PC-3 (cell line): ENCODE results near the gene WNT8A. TPM values are rescaled to one million over a fixed set of nuclear protein-coding genes. Genes with fewer than 3 reads are reported as not detected.

ENCODE experiments used
- ATAC-seq: fragments of 200-7000 bp; cut with Tn5 transposase; 2 replicates; pipeline ENCODE4 v1.9.1; 2020; ENCODE audit warnings: mild to moderate bottlenecking, moderate library complexity
- BruUV-seq: library from RNA; stranded (reverse); fragments of 400-500 nt; replicated peaks from 2 replicates; lab custom pipeline; 2021; lab: Mats Ljungman, UMichigan
- CTCF ChIA-PET: fragments of 300-600 bp; sonication (Branson Sonifier 250); formaldehyde crosslinking; loops from one replicate; lab custom pipeline; 2022; ENCODE audit warnings: antibody characterized with exemption; lab: Charles Lee
- POLR2A ChIA-PET: fragments of 300-600 bp; sonication (Branson Sonifier 250); formaldehyde crosslinking; loops from one replicate; lab custom pipeline; 2022; ENCODE audit warnings: antibody characterized with exemption; ENCODE audit not compliant: unreplicated experiment; lab: Charles Lee
- DNase-seq: peaks from one replicate; pipeline ENCODE4 v3.0.0-alpha.2; 2015
- H2AFZ ChIP-seq: fragments of 300-600 bp; sonication (generic); 2 replicates; pipeline ENCODE4 v1.6.0; 2016; ENCODE audit warnings: antibody characterized with exemption, low read length
- H3F3A ChIP-seq: fragments of 300-600 bp; sonication (generic); one replicate; pipeline ENCODE4 v1.6.0; 2017; ENCODE audit warnings: antibody characterized with exemption, low read length, control low read depth, mild to moderate bottlenecking; ENCODE audit not compliant: unreplicated experiment
- H3K27ac ChIP-seq: fragments of 300-600 bp; sonication (generic); 2 replicates; pipeline ENCODE4 v1.5.1; 2016; ENCODE audit warnings: mild to moderate bottlenecking, low read length
- H3K27me3 ChIP-seq: fragments of 300-600 bp; sonication (generic); 2 replicates; pipeline ENCODE4 v1.6.1; 2016; ENCODE audit warnings: low read length, mixed read lengths
- H3K36me3 ChIP-seq: fragments of 300-600 bp; sonication (generic); 2 replicates; pipeline ENCODE4 v1.6.1; 2016; ENCODE audit warnings: low read depth, mixed run types, low read length, mixed read lengths
- H3K4me1 ChIP-seq: fragments of 300-600 bp; sonication (generic); 2 replicates; pipeline ENCODE4 v1.5.1; 2016; ENCODE audit warnings: low read length; ENCODE audit not compliant: insufficient read depth
- H3K4me2 ChIP-seq: fragments of 300-600 bp; sonication (generic); 2 replicates; pipeline ENCODE4 v1.6.0; 2016; ENCODE audit warnings: low read length
- H3K4me3 ChIP-seq: fragments of 300-600 bp; sonication (generic); 2 replicates; pipeline ENCODE4 v1.5.1; 2016; ENCODE audit warnings: mild to moderate bottlenecking, low read length, mixed read lengths
- H3K79me2 ChIP-seq: fragments of 300-600 bp; sonication (generic); 2 replicates; pipeline ENCODE4 v1.6.1; 2017; ENCODE audit warnings: low read length, mixed read lengths
- H3K9ac ChIP-seq: fragments of 300-600 bp; sonication (generic); 2 replicates; pipeline ENCODE4 v1.6.0; 2016; ENCODE audit warnings: mild to moderate bottlenecking, low read length
- H3K9me2 ChIP-seq: fragments of 300-600 bp; sonication (generic); replicated peaks from 2 replicates; pipeline ENCODE4 v1.6.1; 2016; ENCODE audit warnings: mixed run types, low read length, mixed read lengths
- H3K9me3 ChIP-seq: fragments of 300-600 bp; sonication (generic); 2 replicates; pipeline ENCODE4 v1.6.1; 2016; ENCODE audit warnings: low read length, mixed read lengths
- H4K20me1 ChIP-seq: fragments of 300-600 bp; sonication (generic); 2 replicates; pipeline ENCODE4 v1.6.1; 2016; ENCODE audit warnings: low read length, mixed read lengths
- EZH2 ChIP-seq: fragments of 300-600 bp; sonication (generic); IDR thresholded peaks from one replicate; pipeline ENCODE4 v1.6.1; 2017; ENCODE audit warnings: antibody characterized with exemption, mild to moderate bottlenecking, low read length; ENCODE audit not compliant: unreplicated experiment
- EZH2phosphoT487 ChIP-seq: fragments of 300-600 bp; sonication (generic); IDR thresholded peaks from 2 replicates; pipeline ENCODE4 v1.6.1; 2018; ENCODE audit warnings: mild to moderate bottlenecking, antibody characterized with exemption, low read length, borderline replicate concordance
- intact Hi-C: fragments of 100-400 bp; cut with micrococcal nuclease; formaldehyde crosslinking; loops from 2 replicates; pipeline ENCODE4 v1.9.0; 2023
- total RNA-seq: library from RNA; depleted of rRNA; stranded (reverse); fragments of >200 nt; gene quantifications from 2 replicates; pipeline ENCODE4 v1.2.3, GENCODE V29; 2014
- TF ChIP-seq, protein P1 (sequence below): fragments of 300-600 bp; sonication (generic); conservative IDR thresholded peaks from 2 replicates; pipeline ENCODE4 v1.5.1; 2017; ENCODE audit warnings: antibody characterized with exemption, low read depth, mild to moderate bottlenecking, low read length

The WNT8A gene
- total RNA-seq, 1 experiment from 2014 or later, result not detected

DNA sequence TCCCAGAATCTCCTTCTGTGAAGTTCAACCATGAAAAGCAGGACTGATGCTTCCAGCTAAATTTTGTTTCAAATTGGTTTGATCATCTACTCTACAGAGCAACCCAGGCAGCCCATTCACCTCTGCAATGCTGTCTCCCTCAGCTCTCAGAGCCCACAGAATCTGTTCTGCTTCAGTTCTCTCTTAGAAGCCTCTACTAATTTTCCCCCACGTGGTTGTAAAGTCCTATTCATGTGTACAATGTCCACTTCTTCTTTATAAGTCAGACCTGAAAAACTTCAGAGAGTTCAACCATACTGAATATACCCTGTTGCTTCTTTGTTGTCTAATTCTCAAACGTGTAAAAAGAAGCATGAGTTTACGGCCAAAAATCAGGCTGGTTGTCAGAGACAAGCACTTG lies 29.6 kb upstream of the WNT8A start:
- H3K4me2 ChIP-seq, result no peak overlapping the region
- H3K27me3 ChIP-seq, result no peaks in the 10 kb centered on the region
- H3F3A ChIP-seq, result no peaks in the 10 kb centered on the region
- H3K27ac ChIP-seq, result no peak overlapping the region
- no peaks in the 10 kb centered on the region for H3K79me2 ChIP-seq
- ATAC-seq (no peak), DNase-seq (no peak)
- intact Hi-C loops, result no loop called here
- no peak overlapping the region for H3K9ac ChIP-seq
- POLR2A ChIA-PET, result no interaction called here
- H3K4me3 ChIP-seq, result no peak overlapping the region
- H3K9me3 ChIP-seq, result no peaks in the 10 kb centered on the region
- H2AFZ ChIP-seq, result no peak overlapping the region
- CTCF ChIA-PET, result no interaction called here
- H3K4me1 ChIP-seq, result no peaks in the 10 kb centered on the region
- no peak for TF ChIP-seq EZH2phosphoT487
- TF ChIP-seq EZH2, result no peak
- TF ChIP-seq, protein P1, sequence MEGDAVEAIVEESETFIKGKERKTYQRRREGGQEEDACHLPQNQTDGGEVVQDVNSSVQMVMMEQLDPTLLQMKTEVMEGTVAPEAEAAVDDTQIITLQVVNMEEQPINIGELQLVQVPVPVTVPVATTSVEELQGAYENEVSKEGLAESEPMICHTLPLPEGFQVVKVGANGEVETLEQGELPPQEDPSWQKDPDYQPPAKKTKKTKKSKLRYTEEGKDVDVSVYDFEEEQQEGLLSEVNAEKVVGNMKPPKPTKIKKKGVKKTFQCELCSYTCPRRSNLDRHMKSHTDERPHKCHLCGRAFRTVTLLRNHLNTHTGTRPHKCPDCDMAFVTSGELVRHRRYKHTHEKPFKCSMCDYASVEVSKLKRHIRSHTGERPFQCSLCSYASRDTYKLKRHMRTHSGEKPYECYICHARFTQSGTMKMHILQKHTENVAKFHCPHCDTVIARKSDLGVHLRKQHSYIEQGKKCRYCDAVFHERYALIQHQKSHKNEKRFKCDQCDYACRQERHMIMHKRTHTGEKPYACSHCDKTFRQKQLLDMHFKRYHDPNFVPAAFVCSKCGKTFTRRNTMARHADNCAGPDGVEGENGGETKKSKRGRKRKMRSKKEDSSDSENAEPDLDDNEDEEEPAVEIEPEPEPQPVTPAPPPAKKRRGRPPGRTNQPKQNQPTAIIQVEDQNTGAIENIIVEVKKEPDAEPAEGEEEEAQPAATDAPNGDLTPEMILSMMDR, result no peak
- H3K36me3 ChIP-seq, result no peaks in the 10 kb centered on the region
- no TSS peak for BruUV-seq
- H4K20me1 ChIP-seq, result no peaks in the 10 kb centered on the region
- no peaks in the 10 kb centered on the region for H3K9me2 ChIP-seq

DNA sequence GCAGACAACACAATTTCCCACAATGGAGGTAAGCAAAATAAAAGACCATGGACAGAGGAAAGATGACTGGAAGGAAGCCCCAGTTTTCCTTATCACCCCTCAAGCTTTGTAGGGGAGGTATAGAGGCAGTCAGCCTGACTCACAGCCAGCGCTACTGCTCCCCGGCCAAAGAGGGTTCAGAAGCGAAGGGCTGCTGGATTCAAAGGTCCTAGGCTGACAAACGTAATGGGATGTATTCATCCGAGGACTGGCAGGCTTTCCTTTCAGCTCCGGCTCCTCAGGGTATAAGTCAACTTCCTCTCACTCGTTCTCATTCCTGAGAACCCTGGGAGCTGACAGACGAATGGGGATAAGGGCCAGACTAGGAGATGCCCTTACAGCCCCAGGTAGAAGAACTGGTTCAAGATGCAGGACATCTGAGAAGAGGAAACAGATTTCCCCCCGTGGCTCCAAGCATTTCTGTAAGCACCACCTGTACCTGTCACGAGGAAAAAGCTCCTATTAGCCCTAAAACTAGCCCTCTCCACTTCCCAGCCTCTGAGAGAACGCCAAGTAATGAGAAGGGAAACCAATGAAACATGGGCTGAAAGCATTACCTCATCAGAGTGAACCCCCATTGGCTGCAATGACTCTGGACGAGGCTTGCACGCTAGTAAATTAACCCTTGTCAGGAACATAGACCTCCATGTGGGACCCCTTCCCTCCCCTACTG lies 28.8 kb upstream of the WNT8A start:
- Histone ChIP-seq H3K27ac (no peak overlapping the region), H3K9me2 (no peaks in the 10 kb centered on the region), H3K4me2 (no peak overlapping the region), H3K4me1 (no peaks in the 10 kb centered on the region), H3K36me3 (no peaks in the 10 kb centered on the region), H4K20me1 (no peaks in the 10 kb centered on the region), H3K27me3 (no peaks in the 10 kb centered on the region), H3K9me3 (no peaks in the 10 kb centered on the region), H2AFZ (no peak overlapping the region), H3K4me3 (no peak overlapping the region), H3K79me2 (no peaks in the 10 kb centered on the region), H3F3A (no peaks in the 10 kb centered on the region), H3K9ac (no peak overlapping the region)
- intact Hi-C loops, result no loop called here
- CTCF ChIA-PET, result no interaction called here
- POLR2A ChIA-PET, result no interaction called here
- BruUV-seq, result no TSS peak
- no peak for ATAC-seq
- TF ChIP-seq EZH2phosphoT487, result no peak
- TF ChIP-seq, protein P1, result no peak
- TF ChIP-seq EZH2, result no peak
- no peak for DNase-seq

DNA sequence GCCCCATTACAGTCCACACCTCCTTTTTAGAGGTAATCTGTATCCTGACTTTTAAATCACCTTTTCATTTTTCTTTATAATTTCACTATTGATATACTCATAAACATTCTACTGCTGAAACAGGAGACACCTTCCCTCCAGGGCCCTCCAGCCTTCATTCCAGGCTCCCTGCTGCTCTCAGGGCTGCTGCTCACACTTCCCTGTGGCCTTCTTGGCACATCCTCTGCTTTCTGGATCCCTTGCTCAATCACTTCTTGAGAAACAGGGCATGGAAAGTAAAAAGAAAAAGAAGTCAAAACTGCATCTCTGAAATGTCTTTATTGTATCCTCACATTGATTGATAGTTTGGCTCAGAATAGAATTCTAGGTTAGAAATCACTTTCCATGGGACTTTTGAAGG lies 19.3 kb upstream of the WNT8A start:
- no peak overlapping the region for H3K27ac ChIP-seq
- H3K9me3 ChIP-seq, result no peaks in the 10 kb centered on the region
- H4K20me1 ChIP-seq, result no peaks in the 10 kb centered on the region
- H3K4me2 ChIP-seq, result no peak overlapping the region
- no peaks in the 10 kb centered on the region; the same call in 1 of the 2 replicates for H3K36me3 ChIP-seq
- no peak overlapping the region for H2AFZ ChIP-seq
- ChIA-PET POLR2A (no interaction called here), CTCF (interaction anchor here (1.8 kb wide), 1 partner anchor 28 kb away, joined by 12 read pairs; no protein-coding TSS in a partner anchor)
- H3K27me3 ChIP-seq, result no peaks in the 10 kb centered on the region
- no peak for TF ChIP-seq EZH2
- TF ChIP-seq EZH2phosphoT487, result no peak
- TF ChIP-seq, protein P1, result no peak
- no peaks in the 10 kb centered on the region for H3K9me2 ChIP-seq
- intact Hi-C loops, result no loop called here
- no peaks in the 10 kb centered on the region for H3K79me2 ChIP-seq
- BruUV-seq, result no TSS peak
- no peak overlapping the region for H3K4me3 ChIP-seq
- DNase-seq (no peak), ATAC-seq (no peak)
- H3K9ac ChIP-seq, result no peak overlapping the region
- H3K4me1 ChIP-seq, result no peaks in the 10 kb centered on the region
- H3F3A ChIP-seq, result no peaks in the 10 kb centered on the region
